ENCODE results near the gene GASK1A.

Gene GASK1A

DNA sequence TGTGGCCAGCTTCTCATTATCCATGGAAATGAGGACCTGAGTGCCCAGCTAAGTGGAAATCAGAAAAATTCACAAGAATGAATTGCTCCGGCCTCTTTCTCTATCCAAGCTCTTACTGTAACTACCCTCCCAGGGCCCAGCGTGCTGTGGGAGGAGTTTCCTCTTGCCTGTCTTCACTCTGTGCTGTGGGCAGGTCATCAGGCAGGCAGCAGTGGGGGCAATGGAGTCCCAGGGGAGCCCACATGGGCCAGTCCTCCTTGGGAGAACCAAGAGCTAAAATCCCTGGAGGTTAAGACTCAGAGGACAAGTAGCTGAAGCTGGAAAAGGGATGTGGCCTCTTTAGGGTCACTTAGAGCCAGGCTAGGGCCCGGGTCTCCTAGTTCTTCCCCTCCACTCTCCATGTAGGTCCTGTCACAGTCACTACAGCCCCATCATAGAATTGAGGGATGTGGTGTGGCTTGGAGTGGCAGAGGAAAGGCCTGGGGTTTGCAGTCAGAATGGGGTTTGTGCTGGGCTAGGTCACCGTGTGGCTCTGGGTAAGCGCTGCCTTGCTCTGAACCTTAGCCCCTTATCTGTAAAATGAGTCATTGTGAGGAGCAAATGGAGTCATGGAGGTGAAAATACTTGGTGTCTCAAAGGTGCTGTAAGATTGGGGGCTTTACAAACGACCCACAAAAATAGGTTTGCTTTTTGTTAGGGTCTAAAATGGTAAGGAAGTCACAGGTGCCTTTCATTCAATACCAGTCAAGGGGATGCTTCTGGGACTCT is 3.7 kb downstream of the GASK1A start:
- no peak for DNase-seq (ENCODE audit: low read depth)

DNA sequence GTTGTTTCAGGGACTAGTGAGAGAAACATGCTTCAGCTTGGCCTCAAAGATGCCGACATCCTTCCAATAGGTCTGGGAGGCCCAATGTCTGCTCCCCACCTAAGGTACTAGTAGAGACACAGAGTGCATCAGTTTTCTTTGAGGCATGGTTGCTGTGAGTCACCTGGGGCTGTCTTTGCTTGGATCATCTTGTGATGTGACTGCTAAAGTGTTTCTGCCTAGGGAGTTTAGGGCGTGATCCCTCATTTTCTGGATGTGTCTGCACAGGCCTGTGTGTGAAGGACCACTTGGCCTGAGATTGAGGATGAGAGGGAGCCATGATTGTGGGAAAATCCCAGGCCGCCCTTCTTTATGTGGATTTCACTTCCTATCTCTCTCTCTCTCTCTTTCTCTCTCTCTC is 4.8 kb downstream of the GASK1A start:
- no peak for DNase-seq (ENCODE audit: low read depth)

DNA sequence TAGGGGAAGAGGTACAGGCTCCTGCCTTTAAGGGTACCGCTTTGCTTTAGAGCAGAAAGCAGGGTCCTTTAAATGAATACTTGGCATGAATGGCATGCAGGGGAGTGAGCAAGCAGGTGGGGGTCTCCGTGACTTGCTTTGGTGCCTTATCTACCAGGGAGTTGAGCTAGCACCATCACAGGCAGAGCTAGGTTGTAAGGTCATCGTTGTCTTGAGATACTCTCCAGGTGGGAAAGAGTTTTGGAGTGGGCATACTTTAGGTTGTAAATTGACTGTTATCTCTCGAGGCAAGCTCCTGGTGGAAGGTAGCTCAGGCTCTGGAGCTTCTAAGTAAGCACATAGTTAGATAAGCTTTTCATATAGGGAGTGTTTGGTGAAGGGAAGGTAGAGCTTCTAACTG is 5.6 kb downstream of the GASK1A start:
- DNase-seq (ENCODE audit: low read depth): no peak

DNA sequence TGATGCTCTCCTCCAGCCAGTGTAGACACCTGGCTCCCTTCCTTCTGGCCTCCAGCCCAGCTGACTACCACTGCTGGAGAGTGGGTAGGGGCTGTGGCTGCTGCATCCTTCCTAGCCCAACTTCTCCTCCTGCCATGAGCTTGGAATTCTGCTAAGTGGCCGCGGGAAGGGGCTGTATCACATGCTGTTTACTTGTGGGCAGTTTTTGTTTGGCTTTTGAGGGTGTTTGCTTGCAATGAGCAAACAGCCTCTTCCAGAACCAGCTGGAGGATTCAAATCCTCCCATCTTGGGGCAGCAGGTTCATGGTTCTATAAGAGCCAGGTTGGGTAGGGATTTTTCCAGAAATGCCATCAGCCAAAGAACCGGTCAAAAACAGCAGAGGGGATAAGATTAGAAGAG is 9.0 kb downstream of the GASK1A start:
- DNase-seq (ENCODE audit: low read depth): no peak

DNA sequence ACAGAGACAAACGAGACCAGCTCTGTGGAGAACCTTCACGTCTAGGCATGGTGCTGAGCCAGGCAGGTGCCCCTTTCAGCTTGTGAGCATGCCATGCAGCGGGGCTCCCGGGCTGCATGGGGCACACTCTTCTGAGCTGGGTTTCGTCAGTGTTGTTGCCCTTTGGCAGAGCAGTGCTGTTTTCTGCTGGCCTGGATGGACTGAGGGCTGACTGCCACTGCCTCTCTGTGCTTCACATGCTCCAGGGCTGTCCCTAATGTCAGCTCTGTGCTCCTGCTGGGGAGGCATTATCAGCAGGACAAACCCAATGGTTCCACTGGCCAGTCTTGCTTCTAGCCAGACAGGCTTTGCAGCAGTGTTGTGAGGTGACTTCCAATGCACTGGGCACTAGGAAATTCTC is 9.5 kb downstream of the GASK1A start:
- DNase-seq (ENCODE audit: low read depth): no peak

DNA sequence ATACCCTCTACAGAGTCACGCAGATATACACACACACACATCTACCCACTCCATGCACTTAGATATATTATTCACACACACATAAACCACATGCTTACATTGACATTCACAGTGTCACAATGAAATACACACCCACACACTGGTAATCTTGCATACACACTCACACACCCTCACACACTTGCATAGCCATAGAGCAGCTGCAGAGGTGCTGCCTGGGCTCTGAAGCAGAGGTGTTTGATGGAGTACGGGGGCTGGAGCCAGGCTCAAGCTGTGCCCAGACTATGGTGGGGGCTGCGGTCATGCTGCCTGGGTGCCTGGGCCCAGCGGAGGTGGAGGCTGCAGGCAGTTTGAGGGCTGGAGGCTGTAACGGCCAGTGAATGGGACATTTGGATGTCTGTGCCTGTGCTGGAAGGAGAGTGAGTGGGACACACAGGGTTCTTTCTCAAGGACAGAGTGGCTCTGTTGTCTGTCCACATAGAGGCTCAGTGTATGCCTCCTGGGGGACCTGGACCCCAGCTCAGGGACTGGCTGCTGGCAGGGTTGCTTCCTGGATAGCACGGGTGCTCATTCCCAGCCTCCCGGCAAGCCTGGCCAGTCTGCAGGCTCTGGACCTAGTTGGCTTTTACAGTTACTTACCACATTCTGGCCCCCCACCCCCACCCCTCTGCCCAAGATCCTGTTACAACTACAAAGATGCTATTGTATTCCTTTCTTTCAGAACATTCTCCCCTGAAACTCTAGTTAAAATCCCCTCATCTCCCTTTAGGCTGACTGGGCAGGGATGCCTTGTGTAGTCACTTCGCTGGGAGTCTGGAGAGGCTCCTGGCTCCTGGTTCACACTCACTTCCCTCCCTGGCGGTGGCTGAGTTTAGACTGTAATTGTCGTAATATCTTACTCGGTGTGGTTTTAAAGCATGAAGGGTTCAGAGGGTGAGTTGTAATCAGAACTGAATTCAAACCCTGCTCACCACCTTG is 12.5 kb downstream of the GASK1A start:
- no peak for DNase-seq (ENCODE audit: low read depth)

DNA sequence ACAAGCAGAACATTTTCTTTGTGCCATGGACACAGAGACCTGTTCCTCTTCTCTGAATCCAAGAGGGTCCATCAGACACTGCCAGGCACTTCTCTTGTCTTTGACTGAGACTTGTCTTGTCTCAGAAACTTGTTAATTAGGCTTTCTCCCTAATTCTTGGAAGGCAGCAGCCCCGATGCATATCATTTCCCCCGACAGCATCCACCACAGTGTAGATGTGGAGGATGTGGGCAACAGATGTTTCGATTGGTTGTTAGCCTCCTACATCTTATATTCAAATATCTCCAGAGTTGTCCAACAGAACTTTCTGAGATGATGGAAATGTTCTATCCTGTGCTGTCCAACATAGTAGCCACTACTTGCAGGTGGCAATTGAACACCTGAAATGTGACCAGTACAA is 15.5 kb downstream of the GASK1A start:
- no peak for DNase-seq (ENCODE audit: low read depth)

DNA sequence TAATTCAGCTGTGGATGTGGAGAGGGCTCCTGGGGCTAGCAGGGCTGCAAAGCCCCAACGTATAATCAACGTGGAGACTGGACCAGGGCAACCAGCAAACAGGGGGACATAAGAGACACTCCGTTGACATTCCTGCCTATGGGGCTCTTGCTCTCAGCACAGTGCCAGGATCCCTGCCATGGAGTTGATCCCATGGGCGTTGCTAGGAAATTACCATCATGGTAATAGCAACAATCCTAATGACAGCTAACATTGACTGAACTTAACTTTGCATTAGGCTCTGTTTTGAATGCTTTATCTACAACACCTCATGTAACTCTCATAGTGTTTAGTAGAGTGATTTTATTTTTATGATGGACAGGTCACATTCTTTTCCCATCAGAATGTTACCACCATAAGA is 16.9 kb downstream of the GASK1A start:
- no peak for DNase-seq (ENCODE audit: low read depth)

DNA sequence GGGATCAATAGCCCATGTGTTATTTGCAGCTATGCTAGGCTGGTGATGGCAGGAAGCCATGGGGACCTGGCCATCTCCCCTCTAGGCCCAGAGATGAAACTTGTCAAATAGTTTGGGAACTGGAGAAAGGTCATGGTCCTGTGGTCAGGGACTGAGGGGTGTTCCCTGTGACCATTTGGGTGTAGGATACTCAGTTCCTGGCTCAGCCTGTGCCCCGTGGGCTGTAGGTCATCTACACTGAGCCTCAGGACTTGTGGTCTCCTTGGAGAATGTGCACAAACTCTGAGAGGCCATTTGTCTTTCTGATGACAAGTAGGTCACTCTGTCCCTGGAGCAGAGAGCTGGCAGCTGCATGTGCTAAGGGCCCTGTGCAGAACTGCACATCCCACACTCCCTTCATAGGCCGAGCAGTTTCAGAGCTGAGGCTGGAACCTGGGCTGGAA is 17.5 kb downstream of the GASK1A start:
- DNase-seq (ENCODE audit: low read depth): no peak

DNA sequence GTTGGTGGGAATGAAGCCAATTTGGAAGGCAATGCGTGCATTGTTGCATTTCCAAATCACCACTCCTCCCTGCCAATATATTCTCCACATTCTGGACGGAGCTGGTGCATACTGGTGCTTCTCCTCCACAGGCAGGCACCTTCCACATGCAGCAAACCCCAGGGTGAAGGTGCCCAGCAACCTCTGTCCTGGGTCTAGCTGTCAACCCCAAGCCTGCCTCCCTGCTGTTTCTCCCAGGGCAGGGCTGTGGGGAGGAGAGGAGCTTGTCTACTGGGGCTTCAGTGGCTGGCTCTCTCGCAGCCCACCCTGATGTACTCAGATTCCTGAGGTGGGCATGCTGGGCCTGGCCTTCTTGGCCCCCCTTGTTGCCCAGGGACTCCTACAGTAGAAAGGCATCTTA is 20.1 kb downstream of the GASK1A start:
- DNase-seq (ENCODE audit: low read depth): no peak

DNA sequence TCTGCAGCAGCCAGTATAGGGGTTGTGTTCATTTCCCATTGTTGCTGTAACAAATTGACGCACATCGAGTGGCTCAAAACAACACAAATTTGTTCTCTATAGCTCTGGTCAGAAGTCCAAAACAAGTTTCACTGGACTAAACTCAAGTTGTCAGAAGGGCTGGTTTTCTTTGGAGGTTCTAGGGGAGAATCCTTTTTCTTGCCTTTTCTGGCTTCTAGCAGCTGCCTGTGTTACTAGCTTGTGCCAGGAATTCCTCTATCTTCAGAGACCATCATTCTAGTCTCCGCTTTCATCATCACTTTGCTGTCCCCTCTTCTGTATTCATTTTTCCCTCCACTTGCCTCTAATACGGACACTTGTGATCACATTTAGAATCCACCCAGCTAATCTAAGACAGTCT is 20.5 kb downstream of the GASK1A start:
- DNase-seq (ENCODE audit: low read depth): no peak

DNA sequence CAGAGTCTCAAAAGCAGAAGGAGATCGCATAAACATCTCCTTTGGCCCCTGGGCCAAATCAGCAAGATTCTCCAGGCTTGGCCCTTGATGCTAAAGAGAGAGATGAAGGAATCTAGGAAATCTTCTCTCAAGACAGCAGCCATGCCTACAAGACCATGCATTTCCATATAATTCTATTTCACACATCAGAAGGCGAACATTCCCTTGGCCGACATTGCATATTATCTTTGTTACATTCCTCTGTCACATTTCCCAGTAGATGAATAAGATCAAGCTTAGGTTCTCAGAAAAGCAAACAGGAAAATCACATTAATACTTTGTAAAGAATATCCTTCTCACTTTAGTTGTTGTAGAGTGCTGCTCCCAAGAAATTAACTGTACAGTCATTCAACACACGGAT is 21.3 kb downstream of the GASK1A start:
- no peak for DNase-seq (ENCODE audit: low read depth)

DNA sequence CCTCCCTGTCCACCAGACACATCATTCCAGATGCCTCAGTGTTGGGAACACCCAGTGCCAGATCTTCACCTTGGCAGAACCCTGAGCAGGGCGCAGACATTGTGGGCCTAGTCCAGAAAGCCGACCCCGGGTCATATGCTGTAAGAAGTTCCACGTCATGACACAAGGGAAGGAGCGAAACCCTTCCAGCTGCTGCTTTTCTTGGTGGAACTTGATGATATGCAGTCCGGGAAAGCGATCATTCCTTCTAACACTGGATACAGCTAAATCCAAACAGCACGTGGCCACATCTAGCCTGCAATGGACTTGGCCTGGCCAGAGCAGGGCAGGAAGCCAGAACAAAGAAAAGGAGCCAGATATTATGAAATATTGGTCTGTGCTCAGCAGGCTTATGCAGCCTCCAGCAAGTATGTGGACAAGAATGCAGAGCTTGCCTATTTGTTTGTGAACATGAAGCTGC is 22.0 kb downstream of the GASK1A start:
- DNase-seq (ENCODE audit: low read depth): no peak

DNA sequence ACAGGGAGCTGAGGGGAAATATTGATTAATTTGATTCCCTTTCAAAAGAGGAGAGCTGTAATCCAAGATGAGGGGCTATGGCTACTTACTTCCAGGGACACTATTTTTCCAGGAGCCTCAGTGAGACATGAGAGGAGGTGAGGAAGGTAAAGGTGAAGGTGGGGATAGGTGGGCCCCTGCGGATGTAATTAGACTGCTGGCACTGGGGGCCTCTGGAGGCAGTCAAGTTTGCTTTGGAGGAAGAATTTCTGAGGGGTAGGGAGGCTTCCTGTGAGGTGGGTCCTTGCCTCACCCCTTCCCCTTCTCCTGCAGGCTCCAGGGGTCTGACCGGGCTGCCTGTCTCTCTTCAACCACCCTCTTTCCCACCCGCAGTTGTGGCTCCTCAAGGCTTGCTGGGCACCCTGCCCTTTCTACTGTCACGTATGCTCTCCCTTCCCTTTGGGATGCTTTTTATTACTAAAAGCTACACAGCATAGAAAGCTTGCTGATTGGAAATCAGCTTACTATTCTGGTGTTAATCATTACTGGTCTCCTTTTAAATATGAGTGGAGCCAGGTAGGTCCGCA is 22.5 kb downstream of the GASK1A start:
- no peak for DNase-seq (ENCODE audit: low read depth)

DNA sequence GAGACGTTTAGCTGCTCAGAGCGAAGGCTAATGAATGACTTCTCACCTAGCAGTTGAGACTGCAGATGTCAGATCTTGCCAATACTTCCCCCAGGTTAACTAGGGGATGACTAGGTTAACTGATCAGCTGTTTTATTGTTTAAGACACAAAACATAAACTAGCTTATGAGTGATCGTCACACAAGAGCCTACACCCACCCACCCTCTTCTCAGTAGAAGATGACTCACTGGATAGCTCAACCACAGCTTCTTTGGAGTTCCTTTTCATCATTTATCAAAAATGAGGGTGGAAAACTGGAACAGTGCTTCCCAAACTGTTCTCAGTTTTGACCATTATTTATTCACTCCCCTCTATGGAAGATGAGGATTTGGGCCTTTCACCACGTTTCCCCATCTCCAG is 25.2 kb downstream of the GASK1A start:
- no peak for DNase-seq (ENCODE audit: low read depth)

DNA sequence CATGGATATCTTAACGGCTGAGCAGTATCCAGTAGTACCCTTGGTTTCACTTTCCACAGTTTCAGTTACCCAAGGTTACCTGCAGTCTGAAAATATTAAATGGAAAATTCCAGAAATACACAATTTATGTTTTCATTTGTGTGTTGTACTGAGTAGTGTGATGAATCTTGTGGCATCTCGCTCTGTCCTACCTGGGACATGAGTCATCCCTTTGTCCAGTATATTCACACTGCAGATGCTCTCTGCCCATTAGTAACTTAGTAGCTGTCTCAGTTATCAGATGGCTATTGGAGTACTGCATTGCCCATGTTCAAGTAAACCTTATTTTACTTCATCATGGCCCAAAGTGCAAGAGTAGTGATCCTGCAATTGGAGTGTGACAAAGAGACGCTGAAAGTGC is 26.1 kb downstream of the GASK1A start:
- no peak for DNase-seq (ENCODE audit: low read depth)

DNA sequence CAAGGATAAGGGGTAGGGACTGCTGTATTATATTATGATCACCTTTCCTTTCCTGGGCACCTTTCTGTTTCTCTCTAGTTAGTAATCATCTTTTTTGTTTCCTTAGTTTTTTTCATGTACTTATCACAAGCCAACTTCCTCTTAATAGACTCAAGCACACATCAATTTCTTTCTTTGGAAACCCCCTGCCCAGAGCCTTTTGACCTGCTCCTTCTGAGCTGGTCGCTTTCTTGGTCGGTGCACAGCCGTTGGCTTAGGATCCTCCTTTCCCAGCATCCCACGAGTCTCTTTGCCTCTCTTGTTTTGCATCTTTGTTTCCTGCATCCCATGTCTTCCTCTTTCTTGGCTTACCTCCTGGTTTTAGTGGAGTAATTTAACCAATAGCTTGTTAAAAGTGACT is 26.9 kb downstream of the GASK1A start:
- DNase-seq (ENCODE audit: low read depth): no peak

DNA sequence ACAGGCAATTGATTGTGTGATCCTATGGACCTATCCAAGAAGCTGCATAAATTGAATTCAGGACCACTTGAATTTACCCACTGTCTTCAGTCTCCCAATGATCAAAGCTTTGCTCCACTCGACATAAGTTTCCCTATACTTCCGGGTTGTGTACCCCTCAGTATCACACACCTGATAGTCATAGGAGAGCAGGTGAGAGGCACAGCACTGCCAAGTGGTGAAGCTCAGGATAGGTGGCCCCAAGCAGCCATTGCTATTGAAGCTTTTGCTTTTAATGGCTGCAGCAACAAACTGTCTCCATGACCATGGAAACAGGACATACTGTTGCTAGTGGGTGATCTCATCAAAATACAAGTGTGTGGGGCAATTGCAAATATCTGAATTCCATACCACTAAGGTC is 27.7 kb downstream of the GASK1A start:
- DNase-seq (ENCODE audit: low read depth): no peak

DNA sequence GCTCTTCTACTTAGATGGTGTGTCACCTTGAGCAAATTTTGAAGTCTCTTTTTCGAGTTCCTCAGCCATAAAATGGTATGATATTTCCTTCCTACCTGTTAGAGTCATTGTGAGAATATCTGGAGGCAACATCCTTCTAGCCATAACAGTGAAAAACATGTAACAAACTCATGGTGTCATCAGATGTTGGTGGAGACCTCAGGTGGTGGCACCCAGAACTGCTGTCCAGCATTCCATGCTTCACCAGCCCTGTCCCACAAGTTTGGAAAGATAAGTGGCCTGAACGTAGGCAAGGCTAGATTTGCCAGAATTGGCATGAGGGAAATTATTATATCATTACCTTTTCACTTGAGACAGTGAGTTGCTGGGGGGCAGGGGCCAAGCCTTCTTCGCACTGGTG is 30.4 kb downstream of the GASK1A start:
- no peak for DNase-seq (ENCODE audit: low read depth)

DNA sequence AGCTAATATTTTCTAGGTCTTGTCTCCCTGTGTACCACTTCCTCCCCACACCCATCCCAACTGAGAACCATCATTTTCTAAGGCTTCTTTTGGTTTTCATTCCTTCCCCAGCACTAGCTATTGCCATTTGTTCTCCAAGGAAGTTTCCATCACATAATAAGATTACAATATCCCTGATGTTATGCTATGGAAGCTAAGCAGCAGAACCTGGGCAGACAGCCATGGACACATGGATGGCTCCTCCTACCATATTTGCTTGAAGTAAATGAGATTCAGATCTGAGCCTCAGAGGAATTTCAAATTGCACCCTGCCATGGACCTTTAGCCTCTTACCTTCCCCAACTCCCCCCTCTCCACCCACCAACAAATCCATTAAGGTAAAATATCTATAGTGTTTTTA is 31.5 kb downstream of the GASK1A start:
- no peak for DNase-seq (ENCODE audit: low read depth)

DNA sequence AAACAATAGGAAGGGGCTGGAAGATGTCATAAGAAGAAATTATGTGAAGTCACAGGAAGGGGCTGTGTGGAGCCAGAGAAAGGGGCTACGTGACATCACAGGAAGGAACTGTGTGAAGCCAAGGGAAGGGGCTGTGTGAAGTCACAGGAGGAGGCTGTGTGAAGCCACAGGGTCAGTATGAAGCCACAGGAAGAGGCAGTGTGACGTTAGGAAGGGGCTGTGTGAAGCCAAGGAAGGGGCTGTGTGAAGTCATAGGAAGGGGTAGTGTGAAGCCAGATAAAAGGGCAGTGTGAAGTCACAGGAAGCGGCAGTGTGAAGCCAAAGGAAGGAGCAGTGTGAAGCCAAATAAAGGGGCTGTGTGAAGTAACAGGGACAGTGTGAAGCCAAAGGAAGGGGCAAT is 32.5 kb downstream of the GASK1A start:
- DNase-seq (ENCODE audit: low read depth): no peak

DNA sequence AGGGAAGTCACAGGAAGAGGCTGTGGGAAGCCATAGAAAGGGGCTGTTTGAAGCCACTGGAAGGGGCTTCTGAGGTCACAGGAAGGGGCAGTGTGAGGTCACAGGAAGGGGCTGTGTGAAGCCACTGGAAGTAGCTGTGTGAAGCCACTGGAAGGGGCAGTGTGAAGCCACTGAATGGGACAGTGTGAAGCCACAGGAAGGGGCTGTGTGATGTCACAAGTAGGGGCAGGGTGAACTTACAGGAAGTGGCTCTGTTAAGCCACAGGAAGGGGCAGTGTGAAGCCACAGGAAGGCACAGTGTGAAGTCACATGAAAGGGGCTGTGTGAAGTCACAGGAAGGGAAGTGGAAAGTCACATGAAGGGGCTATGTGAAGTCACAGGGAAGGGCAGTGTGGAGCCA is 33.1 kb downstream of the GASK1A start:
- no peak for DNase-seq (ENCODE audit: low read depth)

DNA sequence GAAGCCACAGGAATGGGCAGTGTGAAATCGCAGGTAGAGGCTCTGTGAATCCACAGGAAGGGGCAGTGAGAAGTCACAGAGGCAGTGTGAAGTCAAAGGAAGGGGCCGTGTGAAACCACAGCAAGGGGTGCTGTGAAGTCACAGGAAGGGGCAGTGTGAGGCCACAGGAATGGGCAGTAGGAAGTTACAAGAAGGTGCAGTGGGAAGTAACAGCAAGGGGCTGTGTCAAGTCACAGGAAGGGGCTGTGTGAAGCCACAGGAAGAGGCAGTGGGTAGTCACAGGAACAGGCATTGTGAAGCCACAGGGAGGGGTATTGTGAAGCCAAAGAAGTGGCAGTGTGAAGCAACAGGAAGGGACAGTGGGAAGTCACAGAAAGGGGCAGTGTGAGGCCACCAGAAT is 34.1 kb downstream of the GASK1A start:
- DNase-seq (ENCODE audit: low read depth): no peak

Data from T-helper 22 cell (primary cell).